ENCODE results near the gene GALNTL6. TPM values are rescaled to one million over a fixed set of nuclear protein-coding genes. Genes with fewer than 3 reads are reported as not detected.

GALNTL6 gene
- total and polyA plus RNA-seq, 2 of the 4 experiments (the other 2 are of a cell fraction): under 0.01 TPM; not detected in 1

DNA sequence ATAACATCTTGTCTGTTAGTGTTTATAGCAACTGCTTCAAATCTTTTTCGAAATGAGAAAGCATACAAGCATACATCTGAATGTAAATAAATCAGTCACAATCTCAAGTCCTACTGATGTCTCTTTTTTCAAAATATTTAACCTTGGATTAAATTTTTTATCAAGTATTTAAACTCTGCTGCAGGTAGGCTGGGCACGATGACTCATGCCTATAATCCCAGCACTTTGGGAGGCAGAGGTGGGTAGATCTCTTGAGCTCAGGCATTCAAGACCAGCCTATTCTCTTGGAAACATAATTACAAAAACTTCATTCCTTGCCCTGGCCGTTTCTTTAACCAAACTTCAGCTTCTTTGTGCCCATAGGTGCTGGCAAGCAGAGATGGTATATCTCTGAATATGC is 815.1 kb downstream of the GALNTL6 start:
- H4K20me1 ChIP-seq (ENCODE audit: insufficient read depth, low read length): no peaks in the 10 kb centered on the region
- H3K4me2 ChIP-seq (ENCODE audit: low read depth, low read length): no peak overlapping the region

More for the DNA sequence above, 815.1 kb downstream of the GALNTL6 start:
- no peak for DNase-seq
- Histone ChIP-seq H2BK120ac (ENCODE audit: low read depth, low read length) (no peak overlapping the region), H2BK20ac (ENCODE audit: low read depth, low read length) (no peak overlapping the region), H2BK15ac (ENCODE audit: low read depth, low read length) (no peak overlapping the region), H2AFZ (replicated peaks; ENCODE audit: low read length, poor library complexity) (no peak overlapping the region), H3K4ac (ENCODE audit: low read depth, low read length) (no peak overlapping the region), H3K56ac (ENCODE audit: extremely low read depth, insufficient read depth, low read length) (no peak overlapping the region), H3K23ac (ENCODE audit: low read depth, low read length) (no peak overlapping the region), H2AK9ac (replicated peaks; ENCODE audit: low read depth, low read length, poor library complexity) (no peak overlapping the region), H3K9me3 (ENCODE audit: control insufficient read depth, insufficient read depth, low read length) (0 out of 2 replicates have a peak, but pooled peaks cover 2% of the 10 kb centered on the region), H3K14ac (replicated peaks; ENCODE audit: low read depth, low read length) (no peak overlapping the region), H2BK5ac (ENCODE audit: low read depth, low read length, poor library complexity, severe bottlenecking) (no peak overlapping the region), H3K4me1 (ENCODE audit: control insufficient read depth, insufficient read depth, low read length) (no peaks in the 10 kb centered on the region), H3K27ac (ENCODE audit: insufficient read depth, low read length) (no peak overlapping the region), H4K5ac (ENCODE audit: low read depth, low read length) (no peak overlapping the region), H4K8ac (ENCODE audit: low read depth in 2 of 2, low read length in 2 of 2) (no peak overlapping the region), H3K36me3 (ENCODE audit: control insufficient read depth, insufficient read depth, low read length) (no peaks in the 10 kb centered on the region), H4K91ac (ENCODE audit: insufficient read depth, low read depth, low read length) (no peak overlapping the region), H3K27me3 (ENCODE audit: control insufficient read depth, insufficient read depth, low read length) (no peaks in the 10 kb centered on the region), H3K79me1 (ENCODE audit: low read depth in 1 of 2, low read length in 2 of 2) (no peaks in the 10 kb centered on the region), H3K9ac (ENCODE audit: low read depth, low read length) (no peak overlapping the region), H3K18ac (ENCODE audit: low read depth, low read length) (no peak overlapping the region), H2AK5ac (ENCODE audit: low read depth, low read length) (no peak overlapping the region), H3K4me3 (ENCODE audit: insufficient read depth, low read depth, low read length) (no peak overlapping the region), H3K9me1 (ENCODE audit: insufficient read depth, low read length) (no peaks in the 10 kb centered on the region)
- TF ChIP-seq RAD21 (IDR thresholded peaks at IDR 0.05; ENCODE audit: low read length) (no peak), RFX5 (IDR thresholded peaks at IDR 0.05; ENCODE audit: low read depth, low read length) (no peak), FOS (IDR thresholded peaks at IDR 0.05; ENCODE audit: low read depth, low read length) (no peak), MXI1 (IDR thresholded peaks at IDR 0.05; ENCODE audit: borderline replicate concordance, low read depth, low read length) (no peak), RCOR1 (IDR thresholded peaks at IDR 0.05; ENCODE audit: insufficient replicate concordance, low read length) (no peak), CHD1 (IDR thresholded peaks at IDR 0.05; ENCODE audit: low read depth, low read length) (no peak), POLR2A (IDR thresholded peaks at IDR 0.05; ENCODE audit: low read depth, low read length) (no peak), BHLHE40 (IDR thresholded peaks at IDR 0.05; ENCODE audit: low read depth, low read length) (no peak), MAZ (IDR thresholded peaks at IDR 0.05; ENCODE audit: borderline replicate concordance, low read depth, low read length) (no peak), SMC3 (IDR thresholded peaks at IDR 0.05; ENCODE audit: low read depth, low read length) (no peak), MAFK (IDR thresholded peaks at IDR 0.05; ENCODE audit: low read depth, low read length) (no peak), CEBPB (IDR thresholded peaks at IDR 0.05; ENCODE audit: low read depth, low read length) (no peak), NFE2L2 (IDR thresholded peaks at IDR 0.05; ENCODE audit: low read depth, low read length) (no peak)
- TF ChIP-seq, protein P1, sequence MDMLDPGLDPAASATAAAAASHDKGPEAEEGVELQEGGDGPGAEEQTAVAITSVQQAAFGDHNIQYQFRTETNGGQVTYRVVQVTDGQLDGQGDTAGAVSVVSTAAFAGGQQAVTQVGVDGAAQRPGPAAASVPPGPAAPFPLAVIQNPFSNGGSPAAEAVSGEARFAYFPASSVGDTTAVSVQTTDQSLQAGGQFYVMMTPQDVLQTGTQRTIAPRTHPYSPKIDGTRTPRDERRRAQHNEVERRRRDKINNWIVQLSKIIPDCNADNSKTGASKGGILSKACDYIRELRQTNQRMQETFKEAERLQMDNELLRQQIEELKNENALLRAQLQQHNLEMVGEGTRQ (IDR thresholded peaks at IDR 0.05; ENCODE audit: low read depth, low read length): no peak
- TF ChIP-seq, protein P2, sequence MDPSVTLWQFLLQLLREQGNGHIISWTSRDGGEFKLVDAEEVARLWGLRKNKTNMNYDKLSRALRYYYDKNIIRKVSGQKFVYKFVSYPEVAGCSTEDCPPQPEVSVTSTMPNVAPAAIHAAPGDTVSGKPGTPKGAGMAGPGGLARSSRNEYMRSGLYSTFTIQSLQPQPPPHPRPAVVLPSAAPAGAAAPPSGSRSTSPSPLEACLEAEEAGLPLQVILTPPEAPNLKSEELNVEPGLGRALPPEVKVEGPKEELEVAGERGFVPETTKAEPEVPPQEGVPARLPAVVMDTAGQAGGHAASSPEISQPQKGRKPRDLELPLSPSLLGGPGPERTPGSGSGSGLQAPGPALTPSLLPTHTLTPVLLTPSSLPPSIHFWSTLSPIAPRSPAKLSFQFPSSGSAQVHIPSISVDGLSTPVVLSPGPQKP (IDR thresholded peaks at IDR 0.05; ENCODE audit: borderline replicate concordance, low read depth, low read length): no peak
- TF ChIP-seq, protein P3, sequence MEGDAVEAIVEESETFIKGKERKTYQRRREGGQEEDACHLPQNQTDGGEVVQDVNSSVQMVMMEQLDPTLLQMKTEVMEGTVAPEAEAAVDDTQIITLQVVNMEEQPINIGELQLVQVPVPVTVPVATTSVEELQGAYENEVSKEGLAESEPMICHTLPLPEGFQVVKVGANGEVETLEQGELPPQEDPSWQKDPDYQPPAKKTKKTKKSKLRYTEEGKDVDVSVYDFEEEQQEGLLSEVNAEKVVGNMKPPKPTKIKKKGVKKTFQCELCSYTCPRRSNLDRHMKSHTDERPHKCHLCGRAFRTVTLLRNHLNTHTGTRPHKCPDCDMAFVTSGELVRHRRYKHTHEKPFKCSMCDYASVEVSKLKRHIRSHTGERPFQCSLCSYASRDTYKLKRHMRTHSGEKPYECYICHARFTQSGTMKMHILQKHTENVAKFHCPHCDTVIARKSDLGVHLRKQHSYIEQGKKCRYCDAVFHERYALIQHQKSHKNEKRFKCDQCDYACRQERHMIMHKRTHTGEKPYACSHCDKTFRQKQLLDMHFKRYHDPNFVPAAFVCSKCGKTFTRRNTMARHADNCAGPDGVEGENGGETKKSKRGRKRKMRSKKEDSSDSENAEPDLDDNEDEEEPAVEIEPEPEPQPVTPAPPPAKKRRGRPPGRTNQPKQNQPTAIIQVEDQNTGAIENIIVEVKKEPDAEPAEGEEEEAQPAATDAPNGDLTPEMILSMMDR (conservative IDR thresholded peaks at IDR 0.05; ENCODE audit: low read depth, low read length): no peak
- CTCF ChIA-PET: no interaction called here
- no CpG with 5 or more reads among the region's 3 CpGs for WGBS, 2 experiments (ENCODE audit: extremely low coverage in 2 of 2, insufficient read length in 1 of 2)
- dilution Hi-C loops (cut with HindIII; ENCODE audit: low sequenced_read_pairs, unreplicated experiment): no loop called here
- in situ Hi-C loops (cut with MboI; ENCODE audit: low sequenced_read_pairs): no loop called here
- BruUV-seq (replicated peaks): no TSS peak
- POLR2A ChIA-PET (ENCODE audit: unreplicated experiment): no interaction called here
- no peak for ATAC-seq (ENCODE audit: low read depth)
- intact Hi-C loops (cut with micrococcal nuclease): no loop called here
